Duodenal mucosa (tissue), 2 donors: ENCODE measurements around the gene BNIP2.
A peak's percentile ranks its signal among the peaks of the same experiment; 100 is the strongest.

ENCODE experiments used
- H3K27ac ChIP-seq: one replicate; pipeline ENCODE4 v1.7.0; 2013; ENCODE audit warnings: low read depth, low read length
- H3K27me3 ChIP-seq, 2 donors: one replicate each; pipeline ENCODE4 v1.7.0; 2013; ENCODE audit warnings: low read length in 2 of 2, control low read depth in 1 of 2; ENCODE audit not compliant: insufficient read depth in 2 of 2, control insufficient read depth in 1 of 2
- H3K36me3 ChIP-seq, 2 donors: one replicate each; pipeline ENCODE4 v1.7.0; 2013; ENCODE audit warnings: low read length in 2 of 2, control low read depth in 1 of 2; ENCODE audit not compliant: insufficient read depth in 2 of 2, control insufficient read depth in 1 of 2
- H3K4me1 ChIP-seq, 2 donors: one replicate each; pipeline ENCODE4 v1.7.0; 2013; ENCODE audit warnings: low read length in 2 of 2, control low read depth in 1 of 2; ENCODE audit not compliant: insufficient read depth in 2 of 2, control insufficient read depth in 1 of 2
- H3K4me3 ChIP-seq, 2 donors: one replicate each; pipeline ENCODE4 v1.7.0; 2013; ENCODE audit warnings: low read length in 2 of 2, low read depth in 1 of 2
- H3K9ac ChIP-seq, 2 donors: one replicate each; pipeline ENCODE4 v1.7.0; 2013; ENCODE audit warnings: low read length in 2 of 2, low read depth in 1 of 2
- H3K9me3 ChIP-seq, 2 donors: one replicate each; pipeline ENCODE4 v1.7.0; 2013; ENCODE audit warnings: low read length in 2 of 2, control low read depth in 1 of 2; ENCODE audit not compliant: control insufficient read depth in 1 of 2

The BNIP2 gene

GRCh38 chr15:59614153-59614552 is 75.0 kb downstream of the BNIP2 start:
- H3K27ac ChIP-seq = no peak overlapping the region
- peak overlapping the region; percentile 26 to 60 for H3K9ac ChIP-seq
- peaks cover 15 to 20% of the 10 kb centered on the region in 2 donors for H3K36me3 ChIP-seq
- H3K9me3 ChIP-seq = no peaks in the 10 kb centered on the region
- peaks cover 12 to 18% of the 10 kb centered on the region in 2 donors for H3K4me1 ChIP-seq
- H3K27me3 ChIP-seq = peaks cover 0 to 5% of the 10 kb centered on the region in 2 donors
- H3K4me3 ChIP-seq = peak overlapping the region; percentile 80 to 84

- no peaks in the 10 kb centered on the region for H3K9me3 ChIP-seq
- peak within 1 kb of the TSS; percentile 61 for H3K27ac ChIP-seq
- H3K4me1 ChIP-seq = peaks cover 6 to 7% of the 10 kb centered on the region in 2 donors
- H3K4me3 ChIP-seq = peak within 1 kb of the TSS; percentile 80 to 84
- peak within 1 kb of the TSS; percentile 61 to 88 for H3K9ac ChIP-seq
- no peaks in the 10 kb centered on the region for H3K36me3 ChIP-seq
- no peaks in the 10 kb centered on the region for H3K27me3 ChIP-seq
Observed at GRCh38 chr15:59611276-59612260, 77.6 kb downstream of the BNIP2 start, which contains the start of gene GCNT3. Gene GCNT3, plus strand, starts transcription at chr15:59611783. Its CDS starts 6,456 bp downstream, at chr15:59618239.

DNA sequence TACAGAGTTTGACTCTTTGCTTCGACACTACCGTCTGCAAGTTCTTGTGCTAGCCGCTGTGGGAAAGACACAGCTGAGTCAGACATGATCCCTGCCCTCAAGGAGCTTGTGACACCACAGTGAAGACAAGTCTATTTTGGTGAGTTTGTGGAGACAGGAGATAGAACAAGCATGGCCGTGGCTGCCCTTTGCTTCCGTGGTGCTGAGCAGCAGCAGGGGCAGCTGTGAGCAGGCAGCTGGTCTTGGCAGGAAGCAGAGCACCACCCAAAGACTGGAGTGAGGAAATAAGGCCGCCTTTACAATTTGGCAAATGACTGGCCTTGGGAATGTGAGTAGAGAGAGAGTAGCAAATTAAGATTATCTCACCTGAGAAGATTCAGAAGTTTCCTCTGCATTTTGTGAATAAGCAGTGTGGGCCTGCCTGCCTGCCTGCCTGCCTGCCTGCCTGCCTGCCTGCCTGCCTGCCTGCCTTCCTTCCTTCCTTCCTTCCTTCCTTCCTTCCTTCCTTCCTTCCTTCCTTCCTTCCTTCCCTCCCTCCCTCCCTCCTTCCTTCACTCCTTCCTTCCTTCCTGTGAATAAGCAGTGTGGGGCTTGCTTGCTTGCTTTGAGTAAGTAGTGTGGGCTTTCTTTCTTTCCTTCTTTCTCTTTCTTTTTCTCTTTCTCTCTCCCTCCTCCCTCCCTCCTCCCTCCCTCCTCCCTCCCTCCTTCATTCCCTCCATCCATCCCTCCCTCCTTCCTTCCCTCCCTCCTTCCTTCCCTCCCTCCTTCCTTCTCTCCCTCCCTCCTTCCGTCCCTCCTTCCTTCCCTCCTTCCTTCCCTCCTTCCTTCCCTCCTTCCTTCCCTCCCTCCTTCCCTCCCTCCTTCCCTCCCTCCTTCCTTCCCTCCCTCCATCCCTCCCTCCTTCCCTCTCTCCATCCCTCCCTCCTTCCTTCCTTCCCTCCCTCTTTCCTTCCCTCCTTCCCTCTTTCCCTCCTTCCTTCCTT is 79.1 kb downstream of the BNIP2 start:
- Histone ChIP-seq H3K4me1 (peaks cover 5 to 6% of the 10 kb centered on the region in 2 donors), H3K9ac (no peak overlapping the region), H3K4me3 (no peak overlapping the region), H3K27ac (no peak overlapping the region), H3K9me3 (no peaks in the 10 kb centered on the region), H3K27me3 (no peaks in the 10 kb centered on the region), H3K36me3 (no peaks in the 10 kb centered on the region)
